NCI-H1930 (cell line): Measurements from ENCODE around the gene ZEB1.
"Not testable (repeated sequence)": the region's sequence is repeated elsewhere in the genome, so short reads cannot be mapped to it uniquely, and the experiment has no call there.

Experiments used
- DNase-seq, 2 experiments: peaks; one replicate each; lab custom pipeline; 2025; lab: John Stamatoyannopoulos, UW

The ZEB1 gene

DNA sequence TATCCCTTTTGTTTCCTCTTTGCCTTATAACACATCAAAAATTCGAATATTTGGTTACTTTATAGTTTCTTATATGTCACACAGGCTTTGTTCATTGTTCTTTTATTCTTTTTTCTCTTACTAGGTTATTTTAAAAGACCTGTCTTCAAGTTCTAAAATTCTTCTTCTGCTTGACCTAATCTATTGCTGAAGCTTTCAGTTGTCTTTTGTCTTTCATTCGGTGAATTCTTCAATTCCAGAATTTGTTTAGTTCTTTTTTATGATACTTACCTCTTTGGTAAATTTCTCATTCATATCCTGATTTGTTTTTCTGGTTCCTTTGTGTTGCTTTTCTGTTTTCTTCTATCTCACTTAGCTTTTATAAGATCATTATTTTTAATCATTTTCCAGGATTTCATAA is 188.4 kb downstream of the ZEB1 start:
- DNase-seq, result no peak

DNA sequence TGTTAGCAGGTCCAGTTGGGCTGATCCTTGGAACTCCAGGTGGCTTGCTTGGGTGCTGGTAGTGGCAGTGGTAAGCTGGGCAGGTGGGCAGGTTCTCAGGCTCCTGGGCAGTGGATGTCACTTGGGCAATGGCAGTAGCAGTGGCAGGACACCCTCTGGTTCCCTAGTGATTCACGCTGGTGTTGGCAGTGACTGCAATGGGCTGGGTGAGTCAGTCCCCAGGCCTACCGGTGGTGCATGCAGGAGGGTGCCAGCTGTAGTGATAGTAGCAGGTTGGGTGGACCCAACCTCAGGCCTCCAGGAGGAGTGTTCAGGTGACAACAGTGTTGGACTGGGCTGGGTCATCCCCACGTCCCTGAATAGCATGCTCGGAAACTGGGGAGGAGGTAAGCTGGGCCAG is 189.2 kb downstream of the ZEB1 start:
- DNase-seq, result no peak

DNA sequence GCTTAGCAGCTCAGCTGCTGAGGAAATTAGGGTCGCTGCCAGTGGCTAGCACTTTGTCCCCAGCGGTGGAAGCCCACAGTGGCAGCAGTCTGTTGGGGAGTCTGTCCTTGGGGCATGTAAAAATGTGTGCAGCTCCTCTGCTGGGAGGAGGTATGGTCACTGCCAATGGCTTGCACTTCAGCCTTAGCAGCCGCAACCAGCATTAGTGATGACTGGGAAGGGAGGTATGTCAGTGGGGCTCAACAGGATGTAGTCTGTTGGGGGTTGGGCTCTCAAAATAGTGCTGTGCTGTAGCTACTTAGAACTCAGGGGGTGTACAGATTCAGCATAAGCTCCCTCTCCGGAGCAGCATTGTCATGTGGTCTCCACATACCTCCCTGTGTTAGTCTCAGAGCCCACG is 189.9 kb downstream of the ZEB1 start:
- no peak for DNase-seq

DNA sequence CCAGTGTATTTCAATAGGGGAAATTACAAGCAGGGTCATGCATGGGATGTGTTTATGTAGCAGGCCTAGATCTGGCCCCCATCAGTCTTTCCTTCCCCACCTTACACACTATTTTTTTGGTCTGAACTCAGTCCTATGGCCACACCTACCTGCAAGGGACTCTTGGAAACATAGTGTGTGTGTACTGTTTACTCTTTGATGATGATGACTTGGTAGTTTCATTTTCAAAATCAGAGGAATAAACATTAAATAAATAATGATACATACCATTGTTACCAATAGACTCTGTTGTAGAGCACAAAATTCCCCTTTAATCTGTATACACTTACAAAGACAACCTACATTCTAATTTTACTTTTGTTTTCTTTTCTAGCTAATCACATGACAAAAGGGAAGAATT is 191.0 kb downstream of the ZEB1 start:
- no peak for DNase-seq

DNA sequence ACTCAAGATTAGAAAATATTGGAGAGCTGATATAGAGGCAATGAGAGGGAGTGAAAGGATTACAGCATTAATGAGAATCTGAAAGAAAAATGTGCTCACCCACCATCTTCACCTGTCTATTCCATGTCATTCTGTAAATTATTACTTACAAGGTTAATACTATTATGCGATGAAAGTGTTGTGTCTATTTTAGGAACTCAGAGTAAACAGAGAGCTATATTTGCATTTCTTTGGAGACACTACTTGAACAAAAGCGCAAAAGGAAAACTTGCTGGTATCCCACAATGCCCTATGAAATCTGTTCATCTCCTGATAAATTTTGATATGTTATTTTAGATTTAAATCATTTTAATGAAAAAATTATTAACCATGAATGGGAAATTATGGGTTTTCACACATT is 196.1 kb downstream of the ZEB1 start:
- DNase-seq, result no peak

DNA sequence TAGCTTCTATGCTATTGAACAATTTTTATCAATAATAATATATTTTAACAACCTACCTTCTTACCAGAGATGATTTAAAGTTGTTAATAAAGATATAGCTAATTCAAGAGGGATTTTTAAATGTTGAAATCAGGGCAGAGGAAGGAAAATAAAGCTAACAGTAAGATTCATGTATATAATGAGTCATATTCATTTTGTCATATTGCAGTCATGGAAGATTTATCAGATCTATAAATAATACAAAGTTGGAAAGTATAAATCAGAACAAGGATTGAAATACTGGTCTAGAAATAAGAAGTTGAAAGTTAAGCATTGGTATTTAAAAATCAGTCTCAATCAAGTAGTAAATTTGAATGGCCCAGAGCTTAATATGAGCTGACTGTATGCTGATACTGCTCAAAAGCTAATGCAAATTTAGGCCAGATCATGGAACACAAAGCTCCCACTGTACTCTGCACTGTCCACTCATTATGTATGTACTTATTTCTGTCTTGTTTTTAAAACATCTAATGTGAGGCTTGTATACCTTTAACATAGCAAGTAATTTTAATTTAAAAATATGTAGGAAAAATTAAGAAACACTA is 196.9 kb downstream of the ZEB1 start:
- DNase-seq, result no peak

DNA sequence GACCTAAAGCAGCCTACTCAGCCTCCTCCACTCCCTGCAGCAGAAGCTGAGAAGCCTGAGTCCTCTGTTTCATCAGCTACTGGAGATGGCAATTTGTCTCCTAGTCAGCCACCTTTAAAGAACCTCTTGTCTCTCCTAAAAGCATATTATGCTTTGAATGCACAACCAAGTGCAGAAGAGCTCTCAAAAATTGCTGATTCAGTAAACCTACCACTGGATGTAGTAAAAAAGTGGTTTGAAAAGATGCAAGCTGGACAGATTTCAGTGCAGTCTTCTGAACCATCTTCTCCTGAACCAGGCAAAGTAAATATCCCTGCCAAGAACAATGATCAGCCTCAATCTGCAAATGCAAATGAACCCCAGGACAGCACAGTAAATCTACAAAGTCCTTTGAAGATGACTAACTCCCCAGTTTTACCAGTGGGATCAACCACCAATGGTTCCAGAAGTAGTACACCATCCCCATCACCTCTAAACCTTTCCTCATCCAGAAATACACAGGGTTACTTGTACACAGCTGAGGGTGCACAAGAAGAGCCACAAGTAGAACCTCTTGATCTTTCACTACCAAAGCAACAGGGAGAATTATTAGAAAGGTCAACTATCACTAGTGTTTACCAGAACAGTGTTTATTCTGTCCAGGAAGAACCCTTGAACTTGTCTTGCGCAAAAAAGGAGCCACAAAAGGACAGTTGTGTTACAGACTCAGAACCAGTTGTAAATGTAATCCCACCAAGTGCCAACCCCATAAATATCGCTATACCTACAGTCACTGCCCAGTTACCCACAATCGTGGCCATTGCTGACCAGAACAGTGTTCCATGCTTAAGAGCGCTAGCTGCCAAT is 202.2 kb downstream of the ZEB1 start:
- DNase-seq, result no peak

DNA sequence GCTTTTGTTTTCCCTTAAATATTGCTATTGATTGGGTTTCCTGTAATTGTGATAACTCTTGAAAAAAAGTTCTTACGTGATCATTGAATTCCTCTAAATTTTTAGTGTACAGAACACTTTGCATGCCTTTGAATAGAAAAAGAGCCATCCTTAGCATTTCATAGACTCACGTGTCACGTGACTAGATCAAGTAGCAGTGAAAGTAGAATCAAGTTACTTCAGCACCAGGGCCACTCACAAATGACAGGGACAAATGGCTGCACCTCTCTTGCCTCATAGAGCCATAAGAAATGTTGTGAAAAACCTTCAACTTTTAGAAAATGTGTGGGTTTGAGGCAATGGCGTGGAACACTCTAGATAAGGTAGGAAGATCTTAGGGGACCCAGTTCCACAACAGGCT is 203.8 kb downstream of the ZEB1 start:
- no peak for DNase-seq

DNA sequence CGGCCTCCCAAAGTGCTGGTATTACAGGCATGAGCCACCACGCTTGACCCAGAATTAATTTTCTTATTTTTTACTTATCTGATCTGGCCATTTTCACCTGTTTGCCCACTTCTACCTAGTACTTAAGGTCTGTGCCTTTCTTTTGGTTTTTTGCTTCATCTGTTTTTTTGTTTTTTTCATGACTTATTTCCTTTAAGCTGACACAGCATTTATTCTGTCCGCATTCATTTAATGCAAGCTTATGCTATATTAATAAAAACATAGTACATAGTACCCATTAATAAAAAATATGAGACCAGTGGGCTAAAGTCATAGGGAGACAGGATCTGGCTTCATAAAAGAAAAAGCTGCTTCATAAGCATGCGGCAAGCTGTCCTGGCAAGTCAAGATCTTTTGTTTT is 205.4 kb downstream of the ZEB1 start:
- DNase-seq, result no peak

DNA sequence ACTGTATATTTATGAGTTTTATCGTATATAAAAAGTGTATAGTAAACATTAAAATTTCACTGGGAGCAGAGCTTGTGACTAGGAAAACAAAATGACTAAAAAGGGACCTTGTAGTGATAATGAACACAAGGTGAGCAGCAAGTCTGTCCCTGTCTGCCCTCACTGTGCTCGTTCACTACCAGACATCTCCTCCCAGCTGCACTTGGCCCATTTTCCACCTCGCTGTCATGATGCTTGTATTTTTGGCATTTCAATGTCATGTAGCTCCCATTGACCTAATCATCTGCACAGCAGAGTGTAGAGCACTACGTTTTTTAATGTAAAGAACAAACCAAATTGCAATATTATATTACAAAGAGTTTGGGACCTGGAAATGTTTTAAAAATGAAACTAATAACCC is 207.2 kb downstream of the ZEB1 start:
- no peak for DNase-seq

DNA sequence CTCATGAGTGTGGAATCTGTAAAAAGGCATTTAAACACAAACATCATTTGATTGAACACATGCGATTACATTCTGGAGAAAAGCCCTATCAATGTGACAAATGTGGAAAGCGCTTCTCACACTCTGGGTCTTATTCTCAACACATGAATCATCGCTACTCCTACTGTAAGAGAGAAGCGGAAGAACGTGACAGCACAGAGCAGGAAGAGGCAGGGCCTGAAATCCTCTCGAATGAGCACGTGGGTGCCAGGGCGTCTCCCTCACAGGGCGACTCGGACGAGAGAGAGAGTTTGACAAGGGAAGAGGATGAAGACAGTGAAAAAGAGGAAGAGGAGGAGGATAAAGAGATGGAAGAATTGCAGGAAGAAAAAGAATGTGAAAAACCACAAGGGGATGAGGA is 207.7 kb downstream of the ZEB1 start:
- no peak for DNase-seq

DNA sequence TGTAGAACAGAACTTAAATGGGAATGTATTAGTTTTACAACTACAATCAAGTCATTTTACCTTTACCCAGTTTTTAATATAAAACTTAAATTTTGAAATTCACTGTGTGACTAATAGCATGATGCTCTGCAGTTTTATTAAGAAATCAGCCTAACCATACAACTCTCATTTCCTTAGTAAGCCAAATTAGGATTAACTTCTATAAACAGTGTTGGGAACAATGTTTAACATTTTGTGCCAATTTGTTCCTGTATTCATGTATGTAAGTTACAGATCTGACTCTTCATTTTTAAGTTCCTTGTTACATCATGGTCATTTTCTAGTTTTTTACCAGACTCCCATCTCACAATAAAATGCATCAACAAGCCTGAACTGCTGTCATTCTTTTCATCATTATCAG is 209.8 kb downstream of the ZEB1 start:
- DNase-seq, result no peak

DNA sequence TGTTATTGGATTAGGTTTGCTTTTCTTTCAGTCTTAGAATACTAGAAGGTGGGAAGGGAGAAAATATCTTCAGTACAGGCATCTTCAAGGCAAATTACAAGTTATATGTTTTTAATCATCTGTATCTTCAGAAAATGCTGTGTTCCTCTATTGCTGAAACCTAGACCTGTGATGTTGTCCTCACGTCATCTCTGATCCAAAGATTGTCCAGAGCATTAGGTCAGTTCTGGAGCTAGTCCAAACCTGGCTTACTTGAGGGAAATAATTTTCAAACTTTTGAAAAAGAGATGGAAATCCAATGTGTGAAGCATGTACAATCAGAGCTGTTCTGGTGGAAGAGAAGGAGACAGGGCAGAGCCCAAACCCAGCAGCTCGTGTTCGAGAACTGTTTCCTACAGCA is 217.3 kb downstream of the ZEB1 start:
- no peak for DNase-seq

DNA sequence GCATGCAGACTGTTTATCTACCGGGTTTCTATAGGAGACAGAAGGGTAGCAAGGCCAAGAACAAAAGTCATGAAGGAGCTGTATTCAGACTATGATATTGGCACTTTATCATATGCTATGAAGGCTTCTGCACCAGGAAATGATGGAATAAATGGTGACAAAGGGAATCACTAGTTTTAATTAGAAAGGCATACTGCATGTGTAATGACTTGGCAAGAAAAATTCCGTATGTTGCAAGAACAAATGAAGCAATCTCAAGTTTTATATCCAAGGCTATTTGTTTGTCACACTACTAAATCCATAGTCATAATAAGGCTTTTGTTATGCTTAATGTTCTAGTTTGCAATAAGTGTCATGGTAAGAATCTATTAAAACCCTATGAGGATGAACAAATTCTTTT is 230.9 kb downstream of the ZEB1 start:
- no peak for DNase-seq

DNA sequence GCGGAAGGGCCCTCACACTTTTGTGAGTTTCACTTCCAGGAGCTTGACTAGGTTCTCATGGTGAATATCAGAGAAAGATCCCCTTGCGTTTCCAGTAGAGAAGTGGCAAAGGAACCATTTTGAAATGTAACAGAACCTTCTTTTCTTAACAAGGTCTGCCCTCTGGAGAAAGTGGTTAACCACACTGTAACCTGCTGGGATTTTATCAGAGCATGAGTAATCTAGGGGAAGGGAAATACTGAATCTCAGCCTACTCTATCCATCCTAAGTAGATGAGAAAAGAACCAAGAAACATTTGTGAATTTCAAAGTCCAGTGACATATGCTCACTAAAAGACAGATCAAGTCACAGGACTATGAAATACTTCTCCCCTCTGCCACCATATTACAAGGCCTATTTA is 235.5 kb downstream of the ZEB1 start:
- DNase-seq, result no peak

DNA sequence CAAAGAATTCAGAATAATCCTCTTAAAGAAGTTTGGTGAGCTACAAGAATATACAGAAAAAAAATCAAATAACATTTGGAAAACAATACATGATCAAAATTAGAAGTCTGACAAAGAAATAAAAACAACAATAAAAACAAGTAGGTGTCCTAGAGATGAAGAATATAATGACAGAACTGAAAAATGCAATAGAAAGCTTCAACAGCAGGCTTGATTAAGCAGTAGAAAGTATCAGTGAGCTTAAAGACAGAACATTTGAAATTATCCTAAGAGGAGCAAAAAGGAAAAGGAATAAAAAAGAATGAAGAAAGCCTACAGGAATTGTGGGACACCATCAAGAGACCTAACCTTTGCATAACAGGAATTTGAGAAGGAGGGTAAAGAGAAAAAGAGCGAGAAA is 238.8 kb downstream of the ZEB1 start:
- DNase-seq, result no peak

DNA sequence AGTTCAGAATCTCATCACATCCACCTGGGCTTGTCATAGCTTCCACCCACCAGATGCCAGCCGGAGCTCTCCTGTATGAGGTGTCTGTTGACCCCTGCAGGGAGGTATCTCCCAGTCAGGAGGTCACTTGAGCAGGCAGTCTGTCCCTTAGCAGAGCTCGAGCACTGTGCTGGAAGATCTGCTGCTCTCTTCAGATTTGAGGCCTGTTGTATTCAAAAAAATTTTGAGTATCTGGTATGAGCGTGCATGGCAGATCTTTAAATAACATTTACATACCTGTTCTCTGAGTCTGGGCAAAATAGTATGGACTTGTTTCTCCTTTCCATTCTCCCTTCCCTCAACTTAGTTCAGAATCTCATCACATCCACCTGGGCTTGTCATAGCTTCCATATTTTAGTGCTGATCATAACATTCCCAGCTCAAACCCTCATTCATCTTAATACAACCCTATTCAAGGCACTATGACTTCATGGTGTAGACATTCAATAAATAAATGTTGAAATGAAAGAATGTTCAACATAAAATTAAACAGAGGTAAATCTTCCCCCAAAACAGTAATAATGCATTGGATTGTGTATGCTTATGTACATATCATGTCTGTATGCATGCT is 249.3 kb downstream of the ZEB1 start:
- DNase-seq, result not testable (repeated sequence)

DNA sequence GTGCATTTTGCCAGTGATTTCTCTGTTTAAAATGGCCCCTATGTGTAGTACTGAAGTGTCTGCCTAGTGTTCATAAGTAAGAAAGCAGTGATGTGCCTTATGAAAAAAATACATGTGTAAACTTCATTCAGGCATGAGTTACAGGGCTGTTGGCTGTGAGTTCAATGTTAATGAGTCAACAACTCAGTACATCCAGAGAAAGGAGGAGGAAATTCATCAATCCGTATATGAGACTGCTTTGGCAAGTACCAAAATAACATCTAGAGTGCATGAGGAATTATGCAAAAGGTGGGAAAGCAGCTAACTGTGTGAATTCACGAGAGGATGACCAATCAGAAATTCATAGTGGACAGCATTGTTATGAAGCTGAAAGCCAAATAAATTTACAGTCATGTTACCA is 255.6 kb downstream of the ZEB1 start:
- no peak for DNase-seq

DNA sequence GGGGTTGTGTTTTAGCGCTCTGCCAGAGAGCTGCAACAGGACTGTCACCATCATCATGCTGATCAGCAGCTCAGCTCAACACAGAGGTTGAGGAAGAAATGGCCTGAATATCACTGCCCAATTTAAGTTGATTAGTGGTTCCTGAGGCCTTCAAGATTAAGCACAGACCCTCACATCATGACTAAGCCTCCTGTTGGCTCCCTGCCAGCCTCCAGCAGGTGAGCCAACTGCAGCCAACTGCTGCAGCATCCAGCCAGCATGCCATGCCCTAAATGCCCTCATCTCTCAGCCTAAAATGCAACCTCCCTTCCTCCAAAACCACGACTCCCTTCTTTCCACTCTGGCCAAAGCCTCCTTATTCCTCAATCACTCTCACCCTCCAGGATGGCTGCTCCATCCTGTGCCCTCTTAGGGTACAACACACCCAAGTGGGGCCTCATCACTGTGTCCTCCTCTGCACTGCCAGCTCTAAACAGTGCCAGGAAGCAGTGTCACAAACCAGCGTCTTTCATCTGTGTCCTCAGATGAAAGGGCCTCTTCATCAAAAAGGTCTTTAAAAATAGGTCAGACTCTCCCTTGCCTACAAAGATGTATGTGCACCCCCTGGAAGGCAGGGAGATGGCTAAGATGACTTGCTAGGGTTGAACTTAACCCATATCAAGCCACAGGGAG is 259.3 kb downstream of the ZEB1 start:
- DNase-seq, result no peak

DNA sequence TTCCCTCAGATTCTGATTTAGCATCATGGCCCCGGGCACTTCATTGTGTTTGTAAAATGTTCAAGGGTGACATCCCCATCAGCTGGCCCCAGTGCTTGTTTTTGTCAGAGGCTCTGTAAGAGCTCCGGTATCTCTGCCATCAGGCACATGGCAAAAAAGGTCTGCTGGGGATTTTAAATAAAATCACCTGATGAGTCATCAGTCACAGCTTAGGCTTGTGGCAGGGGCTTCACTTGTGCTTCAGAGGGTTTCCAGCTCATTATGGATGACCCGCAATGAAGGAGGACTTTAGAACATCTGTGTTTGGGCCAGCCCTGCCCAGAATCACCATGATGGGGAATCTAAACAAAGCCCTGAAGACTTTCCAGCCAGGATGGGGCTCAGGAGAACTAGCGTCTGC is 259.9 kb downstream of the ZEB1 start:
- no peak for DNase-seq
